GM19240 (cell line): ENCODE measurements around the gene BCAR3.
A peak's percentile ranks its signal among the peaks of the same experiment; 100 is the strongest.

Experiments used
- DNase-seq: peaks from one replicate; pipeline ENCODE4 v3.0.0; 2011; ENCODE audit warnings: low spot score; ENCODE audit not compliant: insufficient read length

The BCAR3 gene

GRCh38 chr1:93640656-93641440, 40.8 kb downstream of the BCAR3 start:
- no peak for DNase-seq

GRCh38 chr1:93638981-93639380, 42.7 kb downstream of the BCAR3 start:
- no peak for DNase-seq

- no peak for DNase-seq
Observed at GRCh38 chr1:93638307-93638847, 43.3 kb downstream of the BCAR3 start.

- no peak for DNase-seq
Observed at GRCh38 chr1:93636712-93637111, 44.9 kb downstream of the BCAR3 start.

DNA sequence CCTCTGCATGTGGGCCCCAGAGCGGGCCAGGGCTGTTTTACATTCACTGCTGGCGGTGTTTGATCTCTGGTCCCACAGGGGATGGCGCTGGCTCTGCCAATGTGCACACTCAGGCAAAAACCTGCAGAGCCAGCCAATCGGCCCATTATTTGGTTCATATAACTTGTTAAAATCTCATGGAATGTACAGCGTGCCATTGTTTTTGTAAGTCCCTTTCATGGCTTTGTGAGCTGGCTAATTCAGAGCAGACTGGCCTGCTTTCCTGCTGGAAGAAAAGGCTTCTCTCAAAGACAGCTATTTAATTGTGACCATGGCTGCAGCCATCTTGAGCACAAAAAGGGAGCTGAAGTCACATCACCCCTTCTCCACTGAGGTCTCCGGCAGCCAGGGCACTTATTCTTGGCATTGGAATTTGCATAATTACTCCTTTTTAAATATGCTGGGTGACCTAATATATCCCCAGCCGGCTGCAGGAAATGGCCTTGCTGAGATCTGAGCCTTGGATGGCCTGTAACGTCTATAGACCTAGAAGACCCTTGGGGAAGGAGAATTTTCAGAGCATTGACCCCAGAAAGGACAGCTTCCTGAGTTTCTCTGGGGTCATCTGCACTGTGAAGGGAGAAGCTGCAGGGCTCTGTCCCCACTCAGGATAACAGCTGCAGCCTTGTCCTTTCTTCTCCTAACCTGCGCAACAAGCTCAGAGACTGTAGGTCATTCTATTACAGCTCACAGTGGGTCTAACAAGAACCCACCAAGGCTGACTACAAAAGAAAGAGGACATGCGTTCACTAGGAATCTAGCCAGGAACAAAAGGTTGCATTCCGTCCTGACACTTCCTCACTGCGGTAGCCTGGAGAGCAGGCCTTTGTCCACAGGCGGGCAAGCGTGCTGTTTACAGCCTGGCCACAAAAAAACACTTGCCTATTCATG, 45.8 kb downstream of the BCAR3 start:
- DNase-seq: no peak

GRCh38 chr1:93633313-93633712, 48.3 kb downstream of the BCAR3 start:
- DNase-seq: no peak

- DNase-seq: no peak
Observed at GRCh38 chr1:93631626-93632365, 49.8 kb downstream of the BCAR3 start.

DNA sequence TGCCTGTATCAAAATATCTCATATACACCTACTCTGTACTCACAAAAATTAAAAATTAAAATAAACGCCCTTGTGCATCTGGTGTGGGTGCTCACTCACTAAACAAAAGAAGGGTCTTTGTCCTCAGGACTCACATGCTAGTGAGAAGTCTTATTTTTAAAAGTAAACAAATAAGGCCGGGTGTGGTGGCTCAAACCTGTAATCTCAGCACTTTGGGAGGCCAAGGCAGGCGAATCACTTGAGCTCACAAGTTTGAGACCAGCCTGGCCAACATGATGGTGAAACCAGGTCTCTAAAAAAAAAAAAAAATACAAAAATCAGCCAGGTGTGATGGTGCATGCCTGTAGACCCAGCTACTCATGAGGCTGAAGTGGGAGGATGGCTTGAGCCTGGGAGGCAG, 51.5 kb downstream of the BCAR3 start:
- DNase-seq: no peak

- peak; percentile 52 for DNase-seq
Observed at GRCh38 chr1:93629101-93630059, 52.3 kb downstream of the BCAR3 start.

- DNase-seq: no peak
Observed at GRCh38 chr1:93628681-93629080, 53.0 kb downstream of the BCAR3 start.

DNA sequence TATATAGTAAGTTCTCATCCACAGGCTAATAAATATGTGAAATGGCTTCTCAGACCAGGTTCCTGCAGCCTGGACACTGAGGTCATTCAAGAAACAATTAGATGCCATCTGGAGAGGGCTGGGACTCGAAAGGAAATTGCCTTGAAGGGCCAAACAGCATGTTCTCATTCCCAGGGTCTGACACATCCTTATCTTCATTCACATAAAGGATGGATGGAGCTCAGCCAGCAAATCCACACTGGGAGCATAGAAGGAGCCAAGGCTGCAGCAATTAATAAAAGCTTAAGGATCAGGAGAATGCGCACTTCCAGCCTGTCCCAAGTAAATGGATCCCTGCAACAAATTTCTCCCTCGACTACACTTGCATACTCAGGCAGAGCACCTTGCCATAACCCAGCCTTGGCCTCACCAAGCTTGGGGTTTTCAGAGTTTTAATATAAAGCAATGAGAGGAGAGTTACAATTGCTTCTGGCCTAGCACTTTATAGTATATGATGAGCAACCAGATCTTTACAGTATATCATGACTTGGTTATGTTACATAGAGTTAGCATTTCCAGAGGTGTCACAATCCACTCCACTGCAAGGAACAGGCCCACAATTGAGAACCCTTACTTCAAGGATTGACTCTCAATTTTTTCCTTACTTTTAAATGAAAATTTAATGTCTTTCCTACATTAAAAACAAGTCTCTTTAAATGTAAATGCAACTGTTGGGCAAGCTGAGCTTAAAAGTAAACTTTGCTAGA, 55.9 kb downstream of the BCAR3 start:
- DNase-seq: no peak

- DNase-seq: no peak
Observed at GRCh38 chr1:93623875-93624274, 57.8 kb downstream of the BCAR3 start.

GRCh38 chr1:93623436-93623835, 58.2 kb downstream of the BCAR3 start:
- DNase-seq: no peak

DNA sequence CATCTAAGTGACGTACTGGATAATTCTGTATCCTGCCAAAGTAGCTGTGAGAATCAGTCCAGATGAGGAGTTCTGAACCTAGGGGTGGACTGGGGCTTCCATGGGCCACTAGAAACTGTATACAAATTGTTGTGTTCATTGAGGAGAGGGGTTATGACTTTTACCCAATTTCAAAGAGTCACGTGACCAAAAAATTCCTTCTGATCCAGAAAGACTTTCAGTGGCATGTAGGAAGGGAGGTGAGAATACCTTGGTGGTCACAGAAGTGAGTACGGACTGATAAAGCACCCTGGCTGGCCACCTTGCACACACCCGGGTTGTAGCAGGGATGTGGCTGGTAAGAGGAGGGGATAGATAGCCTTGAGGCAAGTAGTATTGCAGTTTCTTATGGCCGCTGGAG, 60.4 kb downstream of the BCAR3 start:
- DNase-seq: no peak

GRCh38 chr1:93620841-93621210, 60.8 kb downstream of the BCAR3 start:
- DNase-seq: no peak

GRCh38 chr1:93620172-93620840, 61.3 kb downstream of the BCAR3 start:
- DNase-seq: no peak

GRCh38 chr1:93619507-93620171, 62.0 kb downstream of the BCAR3 start:
- DNase-seq: no peak

- DNase-seq: no peak
Observed at GRCh38 chr1:93617670-93618499, 63.8 kb downstream of the BCAR3 start.
